HCT116 (cell line): ENCODE data around the gene WNK1. TPM values are rescaled to one million over a fixed set of nuclear protein-coding genes. Genes with fewer than 3 reads are reported as not detected.

ENCODE experiments used
- ATAC-seq: fragments of 200-7000 bp; cut with Tn5 transposase; 2 replicates; pipeline ENCODE4 v1.9.1; 2020; ENCODE audit warnings: mild to moderate bottlenecking, moderate library complexity
- BruUV-seq: library from RNA; stranded (reverse); fragments of 400-500 nt; replicated peaks from 2 replicates; lab custom pipeline; 2021; lab: Mats Ljungman, UMichigan
- CTCF ChIA-PET: fragments of 300-600 bp; sonication (Branson Sonifier 250); formaldehyde crosslinking; loops from one replicate; lab custom pipeline; 2021; ENCODE audit warnings: antibody characterized with exemption; lab: Charles Lee
- POLR2A ChIA-PET: fragments of 300-600, 350-600 bp; sonication (Branson Sonifier 250); formaldehyde crosslinking; loops from one replicate; lab custom pipeline; 2021; ENCODE audit warnings: antibody characterized with exemption; lab: Charles Lee
- RAD21 ChIA-PET, 2 experiments: fragments of 300-600 bp; sonication (Branson Sonifier 250); formaldehyde crosslinking; loops; one replicate each; lab custom pipeline; 2023; ENCODE audit warnings: low total read pairs in 2 of 2; ENCODE audit not compliant: uncharacterized antibody in 2 of 2, unreplicated experiment in 2 of 2, low non-redundant PET in 1 of 2; lab: Charles Lee
- DNase-seq: peaks from one replicate; pipeline ENCODE4 v3.0.0-alpha.2; 2010; ENCODE audit warnings: low read depth, low spot score
- H2AFZ ChIP-seq: fragments of 200-600 bp; shearing (Covaris generic), sonication (generic); 2 replicates; pipeline ENCODE4 v1.6.1; 2017; ENCODE audit warnings: low read depth, mixed run types, mixed read lengths, antibody characterized with exemption, low read length; ENCODE audit not compliant: poor library complexity, severe bottlenecking
- H3K27ac ChIP-seq: 2 replicates; pipeline ENCODE4 v1.5.1; 2012; ENCODE audit warnings: low read depth, low read length
- H3K27me3 ChIP-seq: fragments of 200-600 bp; sonication (generic); 2 replicates; pipeline ENCODE4 v1.6.1; 2016; ENCODE audit warnings: mixed run types, low read length, mixed read lengths; ENCODE audit not compliant: insufficient read depth
- H3K36me3 ChIP-seq, 2 experiments: fragments of 200-500 bp in 1 of 2; fragments of 200-600 bp in 1 of 2; sonication (Bioruptor generic) in 1 of 2; sonication (generic) in 1 of 2; 2 replicates each; pipeline versions ENCODE4 v1.5.1 to v1.6.1; 2014 to 2016; ENCODE audit warnings: low read length in 2 of 2, inconsistent platforms in 1 of 2, mixed read lengths in 1 of 2, mixed run types in 1 of 2; ENCODE audit not compliant: insufficient read depth in 2 of 2, control insufficient read depth in 1 of 2
- H3K4me1 ChIP-seq, 2 experiments: fragments of 200-600 bp in 1 of 2; sonication (generic) in 1 of 2; 2 replicates each; pipeline versions ENCODE4 v1.5.1 to v1.6.1; 2012 to 2017; ENCODE audit warnings: low read length in 2 of 2, inconsistent platforms in 1 of 2, mild to moderate bottlenecking in 1 of 2, mixed read lengths in 1 of 2, mixed run types in 1 of 2, moderate library complexity in 1 of 2; ENCODE audit not compliant: insufficient read depth in 2 of 2, control insufficient read depth in 1 of 2
- H3K4me2 ChIP-seq: fragments of 200-600 bp; sonication (generic); 2 replicates; pipeline ENCODE4 v1.6.1; 2017; ENCODE audit warnings: mixed run types, low read length, mixed read lengths
- H3K4me3 ChIP-seq, 2 experiments: fragments of 200-600 bp in 1 of 2; sonication (generic) in 1 of 2; replicated peaks in 1 of 2; 2 replicates each; pipeline ENCODE4 v1.5.1; 2011 to 2016; ENCODE audit warnings: low read length in 2 of 2, control low read depth in 1 of 2, low read depth in 1 of 2, mild to moderate bottlenecking in 1 of 2, mixed read lengths in 1 of 2, mixed run types in 1 of 2
- H3K79me2 ChIP-seq: fragments of 200-600 bp; sonication (generic); 2 replicates; pipeline ENCODE4 v1.6.1; 2017; ENCODE audit warnings: mild to moderate bottlenecking, mixed run types, low read length, moderate library complexity, mixed read lengths; ENCODE audit not compliant: insufficient read depth
- H3K9ac ChIP-seq: fragments of 200-600 bp; sonication (generic); 2 replicates; pipeline ENCODE4 v1.6.1; 2016; ENCODE audit warnings: low read length, mixed read lengths
- H3K9me2 ChIP-seq: fragments of 200-600 bp; sonication (generic), shearing (Covaris generic); 2 replicates; pipeline ENCODE4 v1.6.1; 2017; ENCODE audit warnings: mixed run types, mild to moderate bottlenecking, moderate library complexity; ENCODE audit not compliant: insufficient read depth
- H3K9me3 ChIP-seq, 2 experiments: fragments of 200-500 bp in 1 of 2; fragments of 200-600 bp in 1 of 2; sonication (Bioruptor generic) in 1 of 2; sonication (generic) in 1 of 2; 2 replicates each; pipeline ENCODE4 v1.6.1; 2014 to 2017; ENCODE audit warnings: low read length in 2 of 2, mixed read lengths in 2 of 2, inconsistent platforms in 1 of 2, low read depth in 1 of 2, mild to moderate bottlenecking in 1 of 2, mixed run types in 1 of 2, moderate library complexity in 1 of 2; ENCODE audit not compliant: control insufficient read depth in 1 of 2, insufficient read depth in 1 of 2
- H4K20me1 ChIP-seq: fragments of 200-600 bp; sonication (generic), shearing (Covaris generic); 2 replicates; pipeline ENCODE4 v1.6.1; 2017; ENCODE audit warnings: mixed run types, mild to moderate bottlenecking, moderate library complexity; ENCODE audit not compliant: insufficient read depth
- CBX3 ChIP-seq: IDR thresholded peaks from 2 replicates; pipeline ENCODE4 v1.6.1; 2012; ENCODE audit warnings: low read depth
- CEBPB ChIP-seq: IDR thresholded peaks from 2 replicates; pipeline ENCODE4 v1.6.1; 2012; ENCODE audit warnings: low read depth
- CTCF ChIP-seq, 3 experiments: fragments of 200-600 bp in 1 of 3; sonication (generic) in 1 of 3; IDR thresholded peaks in 2 of 3; conservative IDR thresholded peaks in 1 of 3; 2 replicates each; pipeline ENCODE4 v1.5.1; 2012 to 2017; ENCODE audit warnings: low read depth in 2 of 3, low read length in 2 of 3, antibody characterized with exemption in 1 of 3, borderline replicate concordance in 1 of 3, control low read depth in 1 of 3, mild to moderate bottlenecking in 1 of 3, mixed read lengths in 1 of 3, mixed run types in 1 of 3, moderate library complexity in 1 of 3; ENCODE audit not compliant: insufficient read depth in 1 of 3
- EGR1 ChIP-seq: IDR thresholded peaks from 2 replicates; pipeline ENCODE4 v1.6.1; 2012; ENCODE audit warnings: low read depth
- ELF1 ChIP-seq: IDR thresholded peaks from 2 replicates; pipeline ENCODE4 v1.6.1; 2012; ENCODE audit warnings: low read depth, borderline replicate concordance
- EZH2 ChIP-seq: fragments of 200-600 bp; sonication (generic); IDR thresholded peaks from 2 replicates; pipeline ENCODE4 v1.6.1; 2017; ENCODE audit warnings: antibody characterized with exemption, mixed run types
- EZH2phosphoT487 ChIP-seq: fragments of 200-600 bp; IDR thresholded peaks from 2 replicates; pipeline ENCODE4 v1.6.1; 2018; ENCODE audit warnings: antibody characterized with exemption, borderline replicate concordance
- FOSL1 ChIP-seq: IDR thresholded peaks from 2 replicates; pipeline ENCODE4 v1.6.1; 2012; ENCODE audit warnings: low read depth
- JUND ChIP-seq: IDR thresholded peaks from 2 replicates; pipeline ENCODE4 v1.6.1; 2012
- MAX ChIP-seq: IDR thresholded peaks from 2 replicates; pipeline ENCODE4 v1.6.1; 2012
- POLR2A ChIP-seq: IDR thresholded peaks from 2 replicates; pipeline ENCODE4 v1.7.0; 2011; ENCODE audit warnings: borderline replicate concordance; ENCODE audit not compliant: insufficient read depth, insufficient read length; ENCODE audit errors: extremely low read depth
- POLR2AphosphoS5 ChIP-seq: IDR thresholded peaks from 2 replicates; pipeline ENCODE4 v1.6.1; 2011; ENCODE audit warnings: mild to moderate bottlenecking, low read depth, low read length, moderate library complexity
- RAD21 ChIP-seq: IDR thresholded peaks from 2 replicates; pipeline ENCODE4 v1.6.1; 2012; ENCODE audit warnings: low read depth, mild to moderate bottlenecking
- SIN3A ChIP-seq: IDR thresholded peaks from 2 replicates; pipeline ENCODE4 v1.6.1; 2012; ENCODE audit warnings: low read depth
- SP1 ChIP-seq: IDR thresholded peaks from 2 replicates; pipeline ENCODE4 v1.6.1; 2012; ENCODE audit warnings: low read depth
- SRF ChIP-seq: IDR thresholded peaks from 2 replicates; pipeline ENCODE4 v1.6.1; 2012; ENCODE audit warnings: low read depth
- TCF7L2 ChIP-seq: IDR thresholded peaks from 2 replicates; pipeline ENCODE4 v1.7.0; 2011; ENCODE audit warnings: borderline replicate concordance, inconsistent platforms; ENCODE audit not compliant: insufficient read depth, insufficient read length; ENCODE audit errors: extremely low read depth
- YY1 ChIP-seq: IDR thresholded peaks from 2 replicates; pipeline ENCODE4 v1.6.1; 2011; ENCODE audit warnings: low read length, low read depth, moderate library complexity, mild to moderate bottlenecking; ENCODE audit not compliant: insufficient replicate concordance; ENCODE audit errors: extremely low read depth
- ZFX ChIP-seq: fragments of 450-650 bp; IDR thresholded peaks from 2 replicates; pipeline ENCODE4 v1.6.1; 2017
- ZNF274 ChIP-seq: fragments of 200-500 bp; sonication (Bioruptor generic); IDR thresholded peaks from 2 replicates; pipeline ENCODE4 v1.6.1; 2014; ENCODE audit warnings: mild to moderate bottlenecking, low read depth, low read length, inconsistent platforms
- intact Hi-C: fragments of 100-400 bp; cut with micrococcal nuclease; formaldehyde crosslinking; loops from 2 replicates; pipeline ENCODE4 v1.10.0; 2022
- total RNA-seq: library from RNA; stranded (reverse); gene quantifications from one replicate; pipeline ENCODE4 v1.2.1, GENCODE V29; 2021; ENCODE audit not compliant: unreplicated experiment

Gene WNK1
- total RNA-seq, 1 experiment from 2014 or later, result 81.0 TPM

DNA sequence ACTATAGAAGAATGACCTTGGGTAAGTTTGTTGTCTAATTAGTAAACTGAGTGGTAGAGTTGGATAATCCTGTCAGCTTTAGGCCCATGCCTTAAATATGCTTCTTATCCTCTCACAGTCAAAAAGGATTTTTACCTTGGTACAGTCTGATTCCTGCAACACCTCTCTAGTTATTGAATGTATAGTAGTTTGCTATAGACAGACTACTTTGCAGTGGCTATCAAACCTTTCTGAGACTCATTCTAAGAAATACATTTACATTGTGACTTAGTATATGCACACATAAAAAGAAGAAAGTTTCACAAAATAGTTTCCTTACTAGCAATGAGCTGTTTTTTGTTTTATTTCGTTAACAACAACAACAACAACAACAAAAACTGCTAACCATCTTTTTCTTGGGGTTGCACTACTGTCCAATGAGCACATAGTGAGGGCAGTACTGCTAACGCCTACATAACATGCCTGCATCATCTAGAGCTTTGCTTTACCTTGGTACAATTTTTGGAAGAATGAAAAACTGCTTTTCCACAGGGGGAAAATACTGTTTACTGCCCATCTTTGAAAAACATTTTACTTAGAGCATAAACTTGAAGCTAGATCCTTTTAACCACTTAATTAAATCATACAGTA lies 28.5 kb downstream of the WNK1 start:
- no peak overlapping the region for H2AFZ ChIP-seq
- H3K9me3 ChIP-seq, result no peaks in the 10 kb centered on the region
- DNase-seq (no peak), ATAC-seq (no peak)
- H3K4me3 ChIP-seq, result no peak overlapping the region
- ChIA-PET POLR2A (no interaction called here), RAD21 (no interaction called here), CTCF (interaction anchor here (0.9 to 1.3 kb wide), 2 partner anchors 36 to 205 kb away, joined by 3 to 4 read pairs; no protein-coding TSS in a partner anchor)
- H3K9ac ChIP-seq, result no peak overlapping the region
- no peak overlapping the region for H3K27ac ChIP-seq
- no peaks in the 10 kb centered on the region for H3K36me3 ChIP-seq
- intact Hi-C loops, result no loop called here
- peaks cover 3 to 5% of the 10 kb centered on the region in 2 experiments; a peak in 1 of 4 replicates for H3K4me1 ChIP-seq
- no peak for TF ChIP-seq JUND
- TF ChIP-seq EGR1, result no peak
- TF ChIP-seq MAX, result no peak
- no peak for TF ChIP-seq TCF7L2
- no peak for TF ChIP-seq SRF
- TF ChIP-seq POLR2A, result no peak
- TF ChIP-seq POLR2AphosphoS5, result no peak
- TF ChIP-seq CEBPB, result no peak
- TF ChIP-seq RAD21, result no peak
- TF ChIP-seq YY1, result no peak
- no peak for TF ChIP-seq EZH2
- TF ChIP-seq ZNF274, result no peak
- TF ChIP-seq ZFX, result no peak
- TF ChIP-seq SIN3A, result no peak
- TF ChIP-seq FOSL1, result no peak
- TF ChIP-seq SP1, result no peak
- TF ChIP-seq ELF1, result no peak
- TF ChIP-seq CTCF (IDR thresholded peaks at IDR 0.05 in 2 of 3, conservative IDR thresholded peaks at IDR 0.05 in 1 of 3; ENCODE audit: borderline replicate concordance in 1 of 3, insufficient read depth in 1 of 3, low read depth in 2 of 3, low read length in 2 of 3), result no peak
- TF ChIP-seq CBX3, result no peak
- no peak for TF ChIP-seq EZH2phosphoT487
- TF ChIP-seq, all 23 proteins: peak for 0
- BruUV-seq, result no TSS peak
- no peaks in the 10 kb centered on the region for H3K9me2 ChIP-seq
- no peaks in the 10 kb centered on the region for H3K27me3 ChIP-seq
- H4K20me1 ChIP-seq, result peaks cover 12% of the 10 kb centered on the region
- H3K79me2 ChIP-seq, result peaks cover 93% of the 10 kb centered on the region
- no peak overlapping the region for H3K4me2 ChIP-seq
